Ecto neural progenitor cell (in vitro differentiated cells): Measurements from ENCODE around the gene GRK5.
"Not testable (repeated sequence)": the region's sequence is repeated elsewhere in the genome, so short reads cannot be mapped to it uniquely, and the experiment has no call there.

Experiments used
- DNase-seq: peaks from one replicate; pipeline ENCODE4 v3.0.0-alpha.2; 2018; ENCODE audit warnings: low spot score

Gene GRK5

DNA sequence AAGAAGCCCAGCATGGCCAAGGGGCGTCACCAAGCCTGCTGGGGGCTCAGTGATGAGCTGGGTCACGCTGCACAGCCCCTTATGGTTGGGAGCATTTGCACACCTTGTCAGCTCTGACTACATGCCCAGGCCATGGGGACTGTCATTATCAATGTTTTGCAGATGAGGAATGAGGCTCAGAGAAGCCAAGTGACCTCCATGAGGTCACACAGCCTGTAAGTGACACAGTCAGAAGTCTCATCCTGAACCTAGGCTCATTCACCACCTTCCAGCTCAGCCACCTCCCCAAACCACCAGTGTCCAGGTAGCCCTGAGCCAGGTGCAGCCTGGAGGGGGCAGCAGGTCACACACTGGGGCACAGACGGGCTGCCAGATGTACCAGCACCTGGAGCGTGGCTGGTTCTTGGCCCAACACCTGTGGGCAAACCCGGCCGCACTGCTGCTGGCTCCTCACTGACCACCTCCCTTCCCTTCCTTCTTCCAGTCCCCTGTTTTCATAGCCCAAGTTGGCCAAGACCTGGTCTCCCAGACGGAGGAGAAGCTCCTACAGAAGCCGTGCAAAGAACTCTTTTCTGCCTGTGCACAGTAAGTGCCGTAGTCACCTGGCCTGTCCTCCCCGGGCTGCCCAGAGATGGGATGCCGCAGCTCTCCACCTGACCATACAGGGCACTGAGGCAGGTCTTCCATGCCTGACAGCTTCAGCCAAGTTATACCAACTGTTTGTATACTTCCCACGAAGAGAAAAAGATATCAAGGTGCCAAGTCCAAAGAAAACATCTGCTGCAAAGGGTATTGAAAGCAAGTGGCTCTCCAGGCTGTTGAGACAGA lies 215.5 kb downstream of the GRK5 start:
- DNase-seq, result no peak

DNA sequence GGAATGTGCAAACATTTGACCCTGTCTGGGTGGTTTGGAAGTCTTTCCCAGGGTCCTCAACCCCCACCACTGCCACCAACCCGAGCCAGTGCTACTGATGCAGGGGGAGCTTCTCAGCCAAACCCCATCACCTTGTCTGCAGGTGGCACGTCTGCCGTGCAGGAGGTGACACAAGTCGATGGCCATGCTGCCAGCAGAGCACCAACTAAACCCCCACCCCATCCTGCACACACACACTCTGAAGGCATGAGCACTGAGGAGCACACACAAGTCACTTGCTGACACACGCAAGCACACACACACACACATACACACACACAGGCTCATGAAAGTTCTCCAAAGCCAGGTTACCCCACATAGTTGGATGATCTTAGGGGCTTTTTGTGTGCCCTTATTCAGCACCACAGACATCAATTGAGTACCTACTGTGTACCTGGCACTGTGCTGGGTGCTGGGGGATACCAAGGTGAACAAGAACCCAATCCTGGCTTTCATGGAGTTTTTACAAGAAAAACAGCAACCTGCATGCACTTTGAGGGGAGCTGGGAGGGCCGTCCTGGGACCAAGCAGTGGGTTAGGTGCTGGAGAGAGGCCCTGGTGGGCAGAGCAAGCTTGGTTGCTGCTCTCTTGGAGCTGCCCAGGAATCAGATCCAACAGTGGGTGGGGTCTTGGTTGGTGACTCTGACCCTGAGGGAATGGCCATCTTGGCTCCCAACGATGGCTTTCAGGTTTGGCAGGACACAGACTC lies 216.3 kb downstream of the GRK5 start:
- DNase-seq, result no peak

DNA sequence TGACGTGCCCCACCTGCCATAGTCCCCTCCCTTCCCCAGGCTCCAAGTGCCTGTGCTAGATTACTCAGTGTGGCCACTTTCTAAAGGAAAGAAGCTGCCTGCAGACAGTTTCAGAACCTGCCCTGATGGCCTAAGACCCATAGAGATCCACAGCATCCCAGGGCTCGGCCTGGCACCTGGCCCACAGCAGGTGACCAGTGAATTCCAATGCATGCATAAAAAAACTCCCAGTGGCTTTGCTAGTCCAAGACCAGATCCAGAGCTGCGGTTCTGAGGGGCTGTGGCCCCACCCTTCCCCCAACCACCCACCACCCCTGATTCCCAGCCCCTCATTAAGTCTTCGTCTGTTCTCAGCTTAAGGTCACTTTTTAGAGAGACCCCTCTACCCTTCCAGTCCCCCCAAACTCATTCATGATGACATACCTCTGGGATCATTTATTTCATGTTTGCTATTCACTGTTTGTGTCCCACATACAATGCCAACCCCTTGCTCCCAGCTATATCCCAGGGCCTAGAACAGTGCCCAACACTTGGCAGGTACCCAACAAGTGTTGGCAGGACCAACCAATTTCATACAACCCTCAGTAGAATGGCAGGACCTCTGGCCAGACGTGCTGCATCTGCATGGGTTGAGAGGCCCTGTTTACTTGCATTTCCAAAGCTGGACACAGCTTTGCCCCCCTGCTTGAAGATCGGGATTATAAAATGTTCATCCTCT lies 217.0 kb downstream of the GRK5 start:
- no peak for DNase-seq

GRCh38 chr10:119425102-119425880 lies 217.9 kb downstream of the GRK5 start:
- no peak for DNase-seq

DNA sequence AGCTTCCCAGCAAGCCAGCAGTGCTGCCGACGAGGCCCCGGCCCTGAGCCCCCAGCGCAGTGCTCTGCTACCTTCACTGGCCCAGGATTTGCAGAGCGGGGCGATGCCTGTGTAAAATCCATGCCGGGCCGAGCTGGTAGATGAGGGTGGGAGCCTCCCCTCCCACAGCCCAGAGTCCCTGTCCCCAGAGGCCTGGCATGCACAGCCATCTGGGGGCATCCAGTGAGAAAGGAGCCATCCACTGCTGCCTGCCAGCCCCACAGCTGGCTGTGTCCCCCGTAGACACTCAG lies 218.5 kb downstream of the GRK5 start:
- no peak for DNase-seq

DNA sequence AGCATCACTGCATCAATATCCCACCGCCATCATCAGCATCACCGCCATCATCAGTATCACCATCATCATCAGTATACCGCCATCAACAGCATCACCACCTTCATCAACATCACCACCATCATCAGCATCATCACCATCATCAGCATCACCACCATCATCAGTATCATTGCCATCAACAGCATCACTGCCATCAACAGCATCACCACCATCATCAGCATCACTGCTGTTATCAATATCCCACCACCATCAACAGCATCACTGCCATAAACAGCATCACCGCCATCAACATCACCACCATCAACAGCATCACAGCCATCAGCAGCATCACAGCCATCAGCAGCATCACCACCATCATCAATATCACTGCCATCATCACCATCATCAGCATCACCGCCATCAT lies 219.3 kb downstream of the GRK5 start:
- DNase-seq, result no peak

GRCh38 chr10:119427263-119427864 lies 220.0 kb downstream of the GRK5 start:
- no peak for DNase-seq

DNA sequence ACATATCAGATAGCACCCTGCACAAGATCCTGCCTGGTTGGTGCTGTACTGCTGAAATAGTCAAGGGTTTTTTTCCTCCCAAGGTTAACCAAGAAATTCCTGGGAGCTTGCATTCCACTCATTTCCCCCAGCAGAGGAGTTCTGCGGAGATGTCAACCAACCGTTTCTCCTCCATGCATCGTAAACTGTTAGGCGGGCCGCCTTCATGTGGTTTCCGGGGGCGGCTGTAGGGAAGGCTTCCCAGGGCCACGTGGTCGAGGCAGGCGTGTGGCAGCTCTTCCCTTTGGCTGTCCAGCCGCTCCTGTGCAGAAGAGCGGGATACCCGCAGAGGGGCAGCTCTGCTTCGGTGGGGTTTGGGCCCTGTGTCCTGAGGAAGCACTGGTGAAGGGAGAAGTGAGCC lies 221.4 kb downstream of the GRK5 start:
- DNase-seq, result no peak

DNA sequence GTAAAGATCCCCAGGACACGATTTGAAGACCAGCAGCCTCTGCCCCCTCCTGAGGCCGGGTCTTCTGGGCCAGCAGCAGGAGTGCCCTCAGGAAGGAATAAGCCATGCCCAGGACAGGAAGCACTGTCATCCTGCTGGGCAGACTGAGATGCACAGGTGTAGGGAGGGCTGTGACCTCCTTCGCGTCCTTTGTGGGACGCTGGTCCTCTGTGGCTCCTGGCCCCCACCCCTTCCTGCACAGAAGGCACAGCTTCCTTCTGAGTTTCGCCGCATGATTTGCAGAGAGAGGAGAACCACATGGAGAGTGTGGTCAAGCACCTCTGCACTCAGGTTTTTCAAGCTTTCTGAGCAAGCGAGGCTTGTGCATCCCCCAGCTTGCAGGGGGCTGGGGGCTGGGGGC lies 222.4 kb downstream of the GRK5 start:
- DNase-seq, result no peak

DNA sequence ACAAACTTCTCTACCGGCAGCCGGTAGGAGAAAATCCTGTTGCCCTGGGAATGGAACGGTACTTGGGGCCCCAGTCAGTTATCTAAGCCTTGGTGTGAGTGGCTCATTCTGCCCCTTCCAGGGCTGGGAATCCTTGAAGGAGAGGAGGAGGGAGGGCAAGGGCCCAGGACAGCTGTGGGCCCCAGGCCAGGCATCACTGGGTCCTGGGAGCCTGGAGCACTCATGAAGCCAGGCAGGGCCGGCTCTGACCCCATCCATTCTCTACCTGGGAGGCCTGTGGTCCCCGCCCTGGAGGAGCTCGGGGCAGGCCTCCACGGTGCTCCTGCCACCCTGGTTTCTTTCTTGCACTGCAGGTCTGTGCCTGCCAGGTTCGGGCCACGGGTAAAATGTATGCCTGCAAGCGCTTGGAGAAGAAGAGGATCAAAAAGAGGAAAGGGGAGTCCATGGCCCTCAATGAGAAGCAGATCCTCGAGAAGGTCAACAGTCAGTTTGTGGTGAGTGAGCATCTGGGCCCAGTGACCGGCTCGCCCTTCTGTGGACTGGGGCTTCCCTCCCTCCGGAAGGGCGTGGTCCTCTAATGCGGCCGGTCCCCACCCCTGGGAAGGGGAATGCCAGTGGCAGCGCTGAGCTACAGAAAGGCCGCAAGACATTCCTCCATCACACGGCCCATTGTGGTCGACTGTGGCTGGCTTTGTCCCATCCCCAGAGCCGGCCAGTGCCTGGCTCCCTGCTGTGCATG lies 223.8 kb downstream of the GRK5 start:
- DNase-seq, result no peak

DNA sequence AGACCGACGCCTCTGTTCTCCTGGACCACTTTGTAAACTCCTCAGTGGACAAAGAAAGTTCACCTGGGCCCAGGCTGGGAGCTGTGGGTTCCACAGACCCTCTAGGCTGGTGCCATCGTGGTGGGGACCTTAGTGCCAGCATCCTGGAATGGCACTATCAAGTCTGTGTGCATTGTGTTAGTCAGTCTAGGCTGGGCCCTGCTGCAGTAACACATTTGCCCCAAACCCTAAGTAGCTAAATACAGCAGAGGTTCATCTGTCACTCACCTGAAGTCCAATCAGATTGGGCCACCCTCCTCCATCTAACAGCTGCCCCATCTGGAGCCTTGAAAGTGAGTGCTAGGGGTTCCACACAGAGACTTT lies 224.4 kb downstream of the GRK5 start:
- no peak for DNase-seq

DNA sequence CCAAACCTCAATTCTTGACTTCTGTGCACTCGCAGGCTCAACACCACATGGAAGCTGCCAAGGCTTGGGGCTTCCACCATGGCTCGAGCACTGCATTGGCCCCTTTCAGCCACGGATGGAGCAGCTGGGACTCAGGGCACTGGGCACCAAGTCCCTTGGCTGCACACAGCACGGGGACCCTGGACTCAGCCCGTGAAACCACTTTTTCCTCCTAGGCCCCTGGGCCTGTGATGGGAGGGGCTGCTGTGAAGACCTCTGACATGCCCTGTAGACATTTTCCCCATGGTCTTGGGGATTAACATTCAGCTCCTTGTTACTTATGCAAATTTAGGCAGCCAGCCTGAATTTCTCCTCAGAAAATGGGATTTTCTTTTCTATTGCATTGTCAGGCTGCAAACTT lies 227.6 kb downstream of the GRK5 start:
- not testable (repeated sequence) for DNase-seq

GRCh38 chr10:119438717-119439116 lies 231.3 kb downstream of the GRK5 start:
- no peak for DNase-seq

DNA sequence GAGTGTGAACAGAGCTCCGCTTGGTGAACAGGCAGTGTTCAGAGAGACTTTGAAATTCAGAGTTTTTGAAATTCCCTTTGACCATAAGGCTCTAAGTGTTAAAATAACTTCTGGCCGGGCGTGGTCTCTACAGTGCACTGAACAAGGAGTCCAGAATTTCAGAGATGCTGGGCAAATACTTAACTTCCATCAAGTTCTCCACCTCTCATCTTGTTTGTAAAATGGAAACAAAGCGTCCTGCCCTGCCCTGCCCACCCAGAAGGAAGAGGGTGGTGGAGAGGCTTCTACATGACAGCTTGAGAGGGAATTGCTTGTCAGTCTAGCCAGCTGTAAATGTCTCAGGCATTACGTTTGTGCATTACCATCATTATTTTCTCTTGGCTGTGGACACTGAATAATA lies 232.6 kb downstream of the GRK5 start:
- DNase-seq, result no peak

- no peak for DNase-seq
Measured at GRCh38 chr10:119441151-119441821, 233.9 kb downstream of the GRK5 start.

DNA sequence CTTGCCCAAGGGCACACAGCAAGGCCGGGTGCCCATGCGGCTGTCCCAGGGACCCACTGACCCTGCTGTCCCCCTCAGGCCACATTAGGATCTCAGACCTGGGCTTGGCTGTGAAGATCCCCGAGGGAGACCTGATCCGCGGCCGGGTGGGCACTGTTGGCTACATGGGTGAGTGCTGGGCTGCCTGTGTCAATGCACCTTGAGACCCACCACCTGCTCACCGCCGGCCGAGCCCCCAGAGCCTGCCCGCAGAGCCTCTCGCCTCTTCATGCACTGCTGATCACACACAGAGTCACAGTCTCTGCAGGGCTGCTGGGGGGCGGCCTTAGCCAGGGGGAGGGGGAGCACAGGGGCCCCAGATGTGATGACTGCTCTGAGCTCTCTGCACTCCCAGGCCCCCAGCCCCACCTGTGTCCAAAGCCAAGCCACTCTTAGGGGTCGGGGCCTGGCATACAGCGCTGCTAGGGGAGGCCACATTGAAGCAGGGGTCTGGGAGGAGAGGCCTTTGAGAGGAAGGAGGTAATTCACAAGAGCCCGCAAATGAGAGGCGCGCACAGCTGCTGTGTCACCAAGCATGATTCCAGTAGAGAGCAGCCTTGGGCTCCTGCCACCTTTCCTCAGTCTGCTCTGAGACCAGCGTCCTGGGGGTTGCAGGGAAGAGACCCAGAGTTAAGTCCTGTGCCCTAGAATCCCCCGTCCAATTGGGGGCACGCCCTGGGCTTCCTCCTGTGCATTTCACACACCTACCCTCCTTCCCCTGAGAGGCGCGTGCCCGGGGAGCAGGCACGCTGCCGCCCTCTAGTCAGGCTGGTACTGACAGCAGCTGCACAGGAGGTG lies 234.8 kb downstream of the GRK5 start:
- DNase-seq, result no peak

DNA sequence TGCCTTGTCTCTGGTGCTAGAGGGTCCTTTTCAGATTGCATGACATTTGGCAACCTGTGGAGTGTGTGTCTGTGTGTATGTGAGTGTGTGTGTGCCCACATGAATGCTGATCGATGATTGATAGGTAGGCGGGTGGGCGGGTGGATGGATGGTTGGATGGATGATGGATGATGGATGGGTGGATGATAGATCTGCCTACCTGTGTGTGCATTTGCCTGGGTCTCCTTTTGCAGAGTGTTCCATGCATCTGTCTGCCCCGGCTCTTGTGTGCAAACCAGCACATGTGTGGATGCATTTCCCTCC lies 235.3 kb downstream of the GRK5 start:
- no peak for DNase-seq

DNA sequence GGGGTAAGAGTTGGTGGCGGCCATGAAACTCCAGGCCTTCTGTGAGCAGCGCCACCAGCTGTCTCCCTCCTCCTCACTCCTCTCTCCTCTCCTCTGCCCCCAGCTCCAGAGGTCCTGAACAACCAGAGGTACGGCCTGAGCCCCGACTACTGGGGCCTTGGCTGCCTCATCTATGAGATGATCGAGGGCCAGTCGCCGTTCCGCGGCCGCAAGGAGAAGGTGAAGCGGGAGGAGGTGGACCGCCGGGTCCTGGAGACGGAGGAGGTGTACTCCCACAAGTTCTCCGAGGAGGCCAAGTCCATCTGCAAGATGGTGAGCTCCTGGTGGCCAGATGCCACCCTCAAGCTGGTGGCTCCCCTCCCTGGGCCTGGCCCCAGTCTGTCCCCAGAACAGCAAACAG lies 236.1 kb downstream of the GRK5 start:
- DNase-seq, result no peak

DNA sequence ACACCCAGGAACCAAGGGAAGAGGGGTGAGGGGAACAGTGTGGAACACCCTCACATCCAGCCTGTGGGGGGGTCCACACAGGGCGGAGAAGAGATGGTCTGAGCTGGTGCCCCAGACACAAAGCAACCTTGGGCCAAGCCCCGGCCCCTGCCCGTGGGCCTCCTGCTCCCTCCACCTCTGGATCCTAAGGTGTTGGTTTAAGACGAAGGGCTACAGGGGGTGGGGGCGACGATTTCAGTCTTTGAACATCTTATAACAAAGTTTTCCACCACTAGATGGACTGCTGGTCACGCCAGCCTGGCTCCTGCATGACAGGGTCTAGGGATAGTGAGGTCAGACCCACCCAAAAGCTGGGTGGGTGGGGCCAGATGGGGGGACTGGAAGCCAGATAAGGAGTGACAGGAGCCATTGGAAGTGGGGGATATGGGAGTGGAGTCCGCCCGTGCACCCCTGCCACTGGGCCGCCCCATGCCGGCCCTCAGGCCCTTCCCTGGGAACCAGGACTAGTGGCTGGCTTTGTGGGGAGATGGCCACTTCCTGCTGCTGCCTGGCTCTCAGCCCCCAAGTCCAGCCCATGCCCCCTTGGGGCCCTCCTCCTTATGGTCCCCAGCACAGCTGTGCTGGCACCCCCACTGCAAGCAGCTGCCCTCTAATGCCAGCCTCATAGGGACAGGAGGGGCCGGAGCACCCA lies 236.7 kb downstream of the GRK5 start:
- DNase-seq, result no peak
